ENCODE results near the gene USP14. TPM values are rescaled to one million over a fixed set of nuclear protein-coding genes. Genes with fewer than 3 reads are reported as not detected.

The USP14 gene
- total and polyA plus RNA-seq, 2 donors (not counting 3 experiments of a cell fraction or from before 2014, with no cell fraction given): 13.2 to 98.4 TPM

- Histone ChIP-seq H3K27me3 (ENCODE audit: control insufficient read depth in 2 of 2, insufficient read depth in 2 of 2, low read length in 2 of 2) (no peaks in the 10 kb centered on the region), H3K27ac (ENCODE audit: insufficient read depth, low read depth, low read length) (no peak overlapping the region), H3K9me3 (replicated peaks; ENCODE audit: control insufficient read depth, insufficient read depth, low read length) (no peaks in the 10 kb centered on the region), H3K4me1 (ENCODE audit: control insufficient read depth, extremely low read depth, insufficient read depth, low read length) (peaks cover 9% of the 10 kb centered on the region), H3K9ac (replicated peaks; ENCODE audit: extremely low read depth, insufficient read depth, low read length) (no peak overlapping the region), H3K9me1 (replicated peaks; ENCODE audit: control insufficient read depth, extremely low read depth, insufficient read depth, low read length) (no peaks in the 10 kb centered on the region), H3K36me3 (ENCODE audit: control insufficient read depth in 2 of 2, extremely low read depth in 1 of 2, insufficient read depth in 2 of 2, low read length in 2 of 2) (peaks cover 11 to 29% of the 10 kb centered on the region in 2 experiments), H3K79me2 (ENCODE audit: control insufficient read depth, insufficient read depth, low read length) (peaks cover 4% of the 10 kb centered on the region), H2AFZ (ENCODE audit: low read depth, low read length) (no peak overlapping the region), H4K20me1 (replicated peaks; ENCODE audit: control insufficient read depth, extremely low read depth, insufficient read depth, low read length) (no peaks in the 10 kb centered on the region), H3K4me3 (replicated peaks in 1 of 3; ENCODE audit: insufficient read depth in 1 of 3, low read depth in 1 of 3, low read length in 3 of 3) (no peak overlapping the region), H3K4me2 (ENCODE audit: insufficient read depth, low read length) (no peak overlapping the region)
- intact Hi-C loops (cut with micrococcal nuclease) (no loop called here), dilution Hi-C loops (cut with MboI; ENCODE audit: extremely low pct_ligation_motif_present, low sequenced_read_pairs) (no loop called here)
- DNase-seq (ENCODE audit: low read depth, low spot score) (no peak), FAIRE-seq (no peak)
- BruUV-seq (replicated peaks): no TSS peak
- ChIA-PET CTCF (no interaction called here), POLR2A (no interaction called here)
- TF ChIP-seq JUN (IDR thresholded peaks at IDR 0.05; ENCODE audit: borderline replicate concordance, insufficient read depth, insufficient read length, low read depth): no peak
- no peak for TF ChIP-seq POLR2AphosphoS5 (IDR thresholded peaks at IDR 0.05; ENCODE audit: insufficient read depth, low read depth, low read length)
- TF ChIP-seq MYC (IDR thresholded peaks at IDR 0.05; ENCODE audit: low read depth, low read length): no peak
- no peak for TF ChIP-seq EZH2 (IDR thresholded peaks at IDR 0.05; ENCODE audit: borderline replicate concordance, low read depth, low read length, severe bottlenecking)
- TF ChIP-seq FOS (IDR thresholded peaks at IDR 0.05; ENCODE audit: borderline replicate concordance, insufficient read depth, low read length): no peak
- TF ChIP-seq MAX (IDR thresholded peaks at IDR 0.05; ENCODE audit: insufficient read depth, insufficient read length): no peak
- TF ChIP-seq GATA2 (IDR thresholded peaks at IDR 0.05; ENCODE audit: insufficient read depth, insufficient read length, low read depth, low read length): no peak
- no peak for TF ChIP-seq POLR2A (IDR thresholded peaks at IDR 0.05; ENCODE audit: low read depth, low read length)
- TF ChIP-seq CTCF (IDR thresholded peaks at IDR 0.05; ENCODE audit: extremely low read depth in 1 of 2, insufficient read depth in 1 of 2, low read depth in 1 of 2, low read length in 2 of 2): no peak
Observed at GRCh38 chr18:210075-210474, 51.7 kb downstream of the USP14 start.
